ENCODE results near the gene OR52K1.

The OR52K1 gene

GRCh38 chr11:4482445-4482844, at the start of gene OR52K1:
Gene OR52K1, plus strand, starts transcription at chr11:4482646. Its CDS starts 6,255 bp downstream, at chr11:4488901.
- no peak for TF ChIP-seq CTCF (IDR thresholded peaks at IDR 0.05; ENCODE audit: extremely low read depth, missing control alignments)
- no peak for DNase-seq (ENCODE audit: low spot score)

GRCh38 chr11:4433856-4434255, 48.6 kb upstream of the OR52K1 start:
- no peak for DNase-seq (ENCODE audit: low spot score)
- no peak for TF ChIP-seq CTCF (IDR thresholded peaks at IDR 0.05; ENCODE audit: extremely low read depth, missing control alignments)

- no peak for DNase-seq (ENCODE audit: low spot score)
- no peak for TF ChIP-seq CTCF (IDR thresholded peaks at IDR 0.05; ENCODE audit: extremely low read depth, missing control alignments)
Observed at GRCh38 chr11:4436411-4436810, 46.0 kb upstream of the OR52K1 start.

GRCh38 chr11:4441515-4441914, 40.9 kb upstream of the OR52K1 start:
- no peak for DNase-seq (ENCODE audit: low spot score)
- TF ChIP-seq CTCF (IDR thresholded peaks at IDR 0.05; ENCODE audit: extremely low read depth, missing control alignments) = no peak

GRCh38 chr11:4443232-4443891, 39.1 kb upstream of the OR52K1 start:
- TF ChIP-seq CTCF (IDR thresholded peaks at IDR 0.05; ENCODE audit: extremely low read depth, missing control alignments) = no peak
- no peak for DNase-seq (ENCODE audit: low spot score)

- DNase-seq (ENCODE audit: low spot score) = no peak
- TF ChIP-seq CTCF (IDR thresholded peaks at IDR 0.05; ENCODE audit: extremely low read depth, missing control alignments) = no peak
Observed at GRCh38 chr11:4448995-4449394, 33.5 kb upstream of the OR52K1 start, which contains the start of gene OR52K2. Gene OR52K2, plus strand, starts transcription at chr11:4449295. Its CDS starts 45 bp downstream, at chr11:4449340.

GRCh38 chr11:4453118-4453517, 29.3 kb upstream of the OR52K1 start:
- DNase-seq (ENCODE audit: low spot score) = no peak
- TF ChIP-seq CTCF (IDR thresholded peaks at IDR 0.05; ENCODE audit: extremely low read depth, missing control alignments) = no peak

Measured in GM20000 (cell line).